Bone marrow (tissue), 2 donors: ENCODE measurements around the gene SLC23A1.
A peak's percentile ranks its signal among the peaks of the same experiment; 100 is the strongest.
"Not testable (repeated sequence)": the region's sequence is repeated elsewhere in the genome, so short reads cannot be mapped to it uniquely, and the experiment has no call there.

Experiments used
- DNase-seq, 2 donors: peaks; one replicate each; lab custom pipeline; 2025; lab: John Stamatoyannopoulos, UW

The SLC23A1 gene

DNA sequence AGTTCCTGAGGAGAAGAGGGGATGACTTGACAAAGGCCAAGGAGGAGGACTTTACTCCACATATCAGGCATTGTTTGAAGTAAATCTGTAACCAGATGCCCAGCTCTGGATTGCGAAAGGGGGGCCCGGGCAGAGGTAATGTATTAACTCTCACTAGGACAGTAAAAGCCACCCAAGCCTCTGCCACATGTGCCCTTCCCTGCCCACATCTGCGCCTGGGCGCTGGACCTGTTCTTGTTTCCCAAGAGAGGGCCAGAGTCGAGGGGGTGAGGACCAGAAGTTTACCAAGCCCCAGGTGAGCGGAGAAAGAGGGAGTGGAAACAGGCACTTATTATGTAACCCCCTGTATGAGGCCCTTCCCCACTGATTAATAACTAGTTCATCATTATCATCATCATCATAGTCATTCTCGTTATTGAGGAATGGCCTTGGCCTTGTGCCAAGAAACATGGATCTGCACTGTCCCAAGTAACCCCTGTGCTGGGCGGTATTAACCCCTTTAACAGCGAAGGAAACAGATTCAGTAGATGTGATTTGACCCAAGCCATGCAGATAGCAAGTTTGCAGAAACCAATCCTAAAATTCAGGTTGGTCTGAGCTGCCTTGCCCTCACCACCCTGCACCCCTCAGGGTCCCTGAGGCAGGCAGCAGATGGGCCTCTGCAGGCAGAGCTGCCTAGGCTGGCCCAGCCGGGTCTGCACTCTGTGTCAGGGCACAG, at the start of gene SLC23A1:
SLC23A1 (minus strand) TSS at position 23 of the 718 bp plus-strand sequence. CDS start 44 bp downstream, outside the sequence.
- DNase-seq, result no peak

DNA sequence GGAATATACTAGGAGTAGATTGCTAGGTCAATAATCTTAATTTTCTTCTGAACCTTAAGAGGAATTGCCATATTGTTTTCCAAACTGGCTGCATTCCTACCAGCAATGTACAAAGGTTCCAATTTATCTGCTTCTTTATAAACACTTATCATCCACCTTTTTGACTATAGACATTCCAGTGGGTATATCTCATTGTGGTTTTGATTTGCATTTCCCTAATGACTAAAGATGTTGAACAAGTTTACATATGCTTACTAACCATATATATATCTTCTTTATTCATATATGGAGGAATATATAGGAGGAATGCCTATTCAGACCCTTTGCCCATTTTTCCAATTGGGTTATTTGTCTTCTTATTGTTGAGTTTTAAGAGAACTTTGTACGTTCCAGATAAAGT, 48.6 kb upstream of the SLC23A1 start:
- DNase-seq, result no peak

DNA sequence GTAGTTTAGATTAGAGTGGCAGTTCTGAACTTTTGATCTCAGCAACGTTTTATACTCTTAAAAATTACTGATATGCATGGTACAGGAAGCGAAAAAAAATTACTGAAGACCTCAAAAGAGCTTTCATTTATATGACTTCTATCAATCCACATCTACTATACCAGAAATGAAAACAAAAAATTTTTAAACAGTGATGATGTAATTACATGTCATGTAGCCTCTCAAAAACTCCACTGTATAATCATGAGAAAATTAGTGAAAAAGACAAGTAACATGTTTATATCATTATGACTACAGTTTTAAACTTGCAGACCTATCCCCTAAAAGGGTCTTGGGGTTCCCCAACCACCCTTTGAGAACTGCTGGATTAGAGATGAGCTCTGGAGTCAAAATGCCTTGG, 46.9 kb upstream of the SLC23A1 start:
- no peak for DNase-seq

DNA sequence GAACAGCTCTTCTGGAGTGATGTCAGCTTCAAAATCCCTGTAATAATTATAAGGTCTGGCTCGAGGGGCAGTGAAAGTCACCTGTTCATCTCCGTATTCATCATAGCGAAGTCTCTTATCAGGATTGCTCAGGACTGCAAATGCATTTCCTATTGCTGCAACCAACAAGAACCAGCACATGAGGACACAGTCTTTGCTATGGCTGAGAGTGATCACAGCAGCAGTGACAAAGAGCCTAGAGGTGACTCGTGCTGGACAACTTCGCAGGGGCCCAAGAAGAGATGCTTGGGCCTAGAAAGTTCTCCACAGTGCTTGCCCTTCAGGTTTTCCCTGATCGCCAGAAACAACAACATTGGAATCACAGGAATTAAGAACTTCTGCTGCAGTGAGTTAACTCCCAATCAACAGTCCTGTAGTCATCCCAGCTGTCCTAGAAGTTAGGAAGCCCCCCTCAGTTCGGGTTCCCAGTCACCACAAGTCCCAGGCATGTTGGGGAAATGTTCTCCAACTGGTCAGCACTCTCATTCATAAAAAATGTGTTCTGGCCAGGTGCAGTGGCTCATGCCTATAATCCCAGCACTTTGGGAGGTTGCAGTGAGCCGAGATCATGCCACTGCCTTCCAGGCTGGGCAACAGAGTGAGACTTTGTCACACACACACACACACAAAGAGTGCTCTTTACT, 43.2 kb upstream of the SLC23A1 start:
- no peak for DNase-seq

DNA sequence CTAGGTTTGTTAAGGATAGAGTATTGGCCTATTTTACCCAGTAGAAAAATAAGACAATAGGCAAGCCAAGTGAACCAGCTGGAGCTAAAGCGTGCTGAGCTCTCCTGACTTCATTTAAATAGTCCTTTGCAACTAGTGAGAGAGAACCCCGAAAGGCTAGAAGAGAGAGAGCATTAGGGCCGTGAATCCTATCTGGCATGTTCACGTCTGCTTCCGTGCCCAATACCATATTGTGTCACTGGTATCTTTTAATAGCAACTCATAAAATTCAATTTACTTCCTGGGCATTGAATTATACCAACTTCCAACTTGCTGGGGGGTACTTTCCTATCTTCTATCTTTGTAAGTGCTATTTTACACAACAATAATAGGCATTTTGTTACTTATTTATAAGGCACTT, 42.4 kb upstream of the SLC23A1 start:
- DNase-seq, result no peak

DNA sequence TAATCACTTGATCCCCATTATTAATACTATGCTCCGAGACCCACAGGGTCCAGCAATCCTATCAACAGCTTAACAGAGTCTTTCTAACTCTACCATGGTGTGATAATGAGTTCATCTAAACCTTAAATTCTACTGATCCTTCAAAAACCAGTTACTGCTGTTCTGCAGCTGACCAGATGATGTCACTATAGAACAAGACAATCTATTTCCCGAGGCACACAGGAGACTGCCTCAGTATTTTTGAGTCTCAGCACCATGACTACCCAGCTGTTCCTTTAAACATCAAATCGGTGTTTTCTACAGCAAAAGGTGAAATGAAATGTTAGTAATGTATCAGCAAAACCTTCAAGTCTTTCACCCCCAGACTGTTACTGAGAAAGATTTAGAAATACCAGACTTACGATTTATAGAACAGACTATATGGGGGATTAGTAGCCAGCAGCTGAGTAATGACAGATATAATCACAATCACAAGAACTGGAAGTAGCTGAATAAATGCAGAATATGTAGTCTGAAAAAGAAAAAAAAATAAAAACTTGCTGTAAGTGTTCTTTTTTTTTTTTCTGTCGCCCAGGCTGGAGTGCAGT, 39.3 kb upstream of the SLC23A1 start:
- DNase-seq, result peak in 1 of 2 donors; percentile 78

DNA sequence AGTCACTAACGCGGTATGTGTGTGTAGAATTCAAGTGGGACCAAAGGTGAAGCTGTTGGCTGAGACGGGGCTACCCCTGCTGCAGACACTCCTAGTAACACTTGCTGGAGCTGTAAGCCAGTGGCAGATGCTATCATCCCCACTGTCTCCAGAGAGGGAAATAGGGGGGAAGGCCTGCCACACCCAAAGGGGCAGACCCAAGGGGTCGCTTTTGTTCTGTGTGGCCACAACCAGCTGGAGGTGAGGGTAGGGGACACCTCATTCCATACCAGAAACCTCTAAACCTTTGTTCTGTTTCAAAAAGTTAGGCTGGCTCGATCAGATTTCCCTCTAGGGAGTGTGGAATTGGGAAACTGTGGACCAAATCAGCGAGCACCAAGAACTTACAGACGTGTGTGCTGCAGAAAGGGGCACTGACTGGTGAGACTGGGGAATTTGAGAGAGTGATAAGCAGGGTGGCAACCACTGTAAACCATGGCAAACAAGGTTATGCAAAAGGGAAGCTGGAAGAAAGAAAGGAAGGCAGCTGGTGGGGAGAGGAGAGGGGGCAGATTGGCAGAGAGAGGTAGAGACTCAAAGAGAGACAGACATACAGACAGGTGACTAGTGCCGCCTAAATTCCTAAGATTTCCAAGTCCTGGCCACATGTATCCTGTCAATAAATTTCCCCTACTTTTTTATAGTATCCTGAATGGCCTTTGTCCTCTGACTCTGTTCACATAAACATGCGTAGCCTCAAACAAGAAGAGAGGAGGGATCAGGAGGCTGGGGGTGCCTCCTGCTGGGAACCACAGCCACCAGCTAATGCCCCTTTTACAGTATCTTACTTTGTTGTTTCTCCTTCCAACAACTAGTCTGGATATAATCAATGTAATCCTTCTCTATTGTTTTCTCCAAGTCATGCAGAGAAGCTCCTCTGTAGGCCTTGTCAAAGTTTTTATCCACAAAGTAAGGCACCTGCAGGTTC, 36.4 kb upstream of the SLC23A1 start:
- DNase-seq, result peak in 1 of 2 donors; percentile 21

DNA sequence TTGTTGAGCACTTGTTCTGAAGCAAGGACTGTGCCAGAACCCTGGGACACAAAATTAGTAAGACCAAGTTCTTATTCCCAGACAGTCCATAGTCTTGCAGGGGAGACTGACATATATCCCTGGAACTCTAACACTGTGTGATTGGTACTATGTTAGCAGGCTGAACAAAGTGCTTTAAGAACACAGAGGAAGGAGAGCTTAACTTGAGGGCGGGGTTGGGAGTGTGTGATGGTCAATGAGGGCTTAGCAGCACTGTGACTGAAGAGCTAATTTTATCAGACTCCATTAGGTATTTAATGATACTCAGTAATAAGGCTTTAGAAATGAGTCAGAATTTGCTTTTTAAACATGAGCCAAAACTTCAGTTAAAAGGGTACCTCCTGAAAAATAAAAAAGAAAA, 35.7 kb upstream of the SLC23A1 start:
- DNase-seq, result no peak

DNA sequence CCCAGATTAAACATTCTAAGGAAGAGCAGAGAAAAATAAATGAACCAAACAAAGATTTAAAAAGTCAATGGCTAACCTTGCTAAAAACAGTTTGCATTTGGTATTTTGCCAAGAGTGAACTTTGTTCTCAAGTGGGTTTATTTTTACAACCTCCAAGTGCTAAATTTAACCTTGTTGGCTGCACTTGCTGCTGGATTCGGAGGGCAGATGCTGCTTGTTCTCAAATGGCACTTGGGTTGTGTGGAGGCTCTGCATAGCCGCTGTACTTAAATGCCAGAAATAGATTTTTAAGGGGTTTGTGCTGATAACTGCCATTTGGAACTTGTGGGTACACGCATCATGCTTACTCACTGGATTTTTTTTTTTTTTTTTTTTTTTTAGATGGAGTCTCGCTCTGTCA, 34.1 kb upstream of the SLC23A1 start:
- peak in 1 of 2 donors; percentile 64 for DNase-seq

DNA sequence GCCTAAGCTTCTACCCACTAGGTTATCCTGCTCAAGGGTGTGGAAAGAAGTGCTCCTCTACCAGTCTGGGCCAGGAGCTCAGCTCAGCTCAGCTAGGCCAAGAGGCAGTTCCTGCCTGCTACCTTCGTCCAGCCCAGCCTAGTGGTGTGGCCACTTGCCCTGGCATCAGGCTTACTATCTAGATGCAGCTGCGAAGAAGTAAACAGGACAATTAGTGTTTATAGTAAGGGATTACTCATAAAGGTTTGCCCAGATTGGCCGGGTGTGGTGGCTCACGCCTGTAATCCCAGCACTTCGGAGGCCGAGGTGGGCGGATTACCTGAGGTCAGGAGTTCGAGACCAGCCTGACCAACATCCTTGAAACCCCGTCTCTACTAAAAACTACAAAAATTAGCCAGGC, 33.6 kb upstream of the SLC23A1 start:
- no peak for DNase-seq

DNA sequence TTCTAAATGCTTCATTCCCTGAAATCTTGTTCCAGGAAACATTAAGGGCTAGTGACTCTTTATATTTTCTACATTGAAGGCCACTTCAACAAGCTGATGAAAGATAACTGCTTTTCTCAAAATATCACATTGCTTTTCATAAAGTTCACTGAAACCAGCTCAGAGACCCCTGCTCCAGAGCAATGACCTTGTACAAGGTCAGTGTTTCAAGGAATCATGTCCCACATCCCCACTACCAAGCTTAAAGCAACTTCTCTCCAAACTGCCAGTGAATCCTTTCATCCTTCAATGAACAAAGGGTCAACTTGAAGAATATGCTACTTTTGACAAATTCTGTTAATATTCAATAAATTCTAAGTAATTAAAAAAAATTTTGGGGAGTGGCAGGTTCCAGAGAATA, 32.8 kb upstream of the SLC23A1 start:
- no peak for DNase-seq

DNA sequence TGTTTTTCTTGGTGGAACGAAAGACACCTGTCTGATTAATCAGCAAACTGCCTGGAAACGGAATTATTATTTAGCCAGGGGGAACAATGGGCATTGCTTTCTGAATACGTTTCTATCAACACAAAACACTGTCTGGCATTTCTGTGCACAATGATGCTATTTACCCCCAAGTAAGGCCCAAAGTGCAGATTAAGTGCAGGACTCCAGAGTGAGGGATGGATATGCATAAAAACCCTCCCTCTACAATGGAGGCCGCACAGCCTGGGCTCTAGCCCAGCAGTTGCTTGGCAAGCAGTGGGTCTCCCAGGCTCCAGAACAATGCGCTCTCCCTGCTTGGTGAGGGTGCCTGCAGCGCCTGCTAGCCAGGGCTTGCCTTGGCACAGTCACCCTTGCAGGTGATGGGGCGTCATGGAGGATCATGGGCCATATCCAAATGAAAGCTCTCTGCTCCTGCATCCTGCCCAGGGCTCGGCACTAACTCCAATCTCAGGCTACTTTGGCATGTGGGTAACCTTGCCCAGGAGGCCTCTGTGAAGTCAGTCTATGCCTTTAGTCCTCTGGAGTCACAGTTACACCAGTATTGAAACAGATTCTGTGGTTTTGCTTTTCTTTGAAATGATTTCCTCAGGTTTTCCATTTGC, 32.2 kb upstream of the SLC23A1 start:
- no peak for DNase-seq

DNA sequence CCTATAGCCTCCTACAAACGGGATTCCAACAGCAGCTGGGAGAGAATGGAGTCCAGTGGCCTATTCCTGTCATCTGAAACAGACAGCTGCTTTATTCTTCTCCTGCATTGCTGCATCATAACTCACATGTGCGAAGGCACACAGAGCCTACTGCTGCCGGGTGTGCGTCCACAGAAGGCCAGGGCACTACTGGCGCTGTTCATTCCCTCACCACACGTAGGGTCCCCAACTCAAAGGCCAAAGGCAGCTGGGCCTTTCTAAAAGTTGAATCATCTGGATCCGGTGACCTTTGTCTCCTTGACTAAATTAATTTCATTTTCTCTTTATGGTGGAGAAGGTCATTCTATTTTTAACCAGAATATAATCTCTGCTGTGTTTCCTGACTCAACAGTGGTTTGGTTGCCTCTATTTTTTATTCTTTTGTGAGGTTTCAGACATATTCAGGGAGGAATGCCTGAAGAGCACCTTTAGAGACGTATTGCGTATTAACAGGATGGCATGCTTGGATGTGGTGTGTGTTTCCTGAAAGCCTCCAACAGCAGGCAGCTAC, 31.6 kb upstream of the SLC23A1 start:
- DNase-seq, result no peak

DNA sequence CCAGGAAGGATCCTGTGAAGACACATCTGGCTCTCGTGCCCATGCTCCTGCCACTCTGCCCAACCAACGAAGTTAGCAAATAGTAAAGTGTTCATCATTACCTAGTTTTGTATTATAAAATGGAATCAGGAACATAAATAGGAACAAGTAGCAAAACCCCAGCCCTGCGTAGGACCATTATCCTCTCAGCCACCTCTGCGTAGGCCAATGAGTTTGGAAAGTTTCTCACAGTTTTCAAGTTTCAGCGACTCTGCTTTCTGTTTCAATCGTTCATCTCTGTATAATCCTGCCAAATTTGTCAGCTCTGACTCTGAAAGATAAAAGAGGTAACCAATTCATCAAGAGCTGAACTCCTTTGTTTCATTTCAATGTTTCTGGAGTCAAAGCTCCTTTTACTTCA, 30.9 kb upstream of the SLC23A1 start:
- DNase-seq, result no peak

DNA sequence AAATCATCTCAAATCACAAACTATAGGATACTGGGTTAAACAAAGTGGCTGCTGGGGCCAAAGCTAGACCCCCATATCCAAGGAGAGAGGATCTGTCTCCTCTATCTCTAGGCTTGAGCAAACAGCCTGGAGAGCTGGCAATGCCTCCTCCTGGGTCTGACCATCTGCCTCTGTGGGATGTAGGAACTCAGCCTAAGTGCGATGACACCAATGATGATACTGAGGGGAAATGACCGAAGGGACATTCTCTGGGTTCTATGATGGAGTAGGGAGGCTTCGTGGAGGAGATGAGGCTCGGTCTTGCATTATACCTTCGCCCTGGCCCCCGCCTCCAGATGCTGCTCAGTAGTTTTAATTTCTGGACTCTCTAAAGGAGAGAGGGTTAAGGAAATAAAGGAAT, 30.1 kb upstream of the SLC23A1 start:
- no peak for DNase-seq

DNA sequence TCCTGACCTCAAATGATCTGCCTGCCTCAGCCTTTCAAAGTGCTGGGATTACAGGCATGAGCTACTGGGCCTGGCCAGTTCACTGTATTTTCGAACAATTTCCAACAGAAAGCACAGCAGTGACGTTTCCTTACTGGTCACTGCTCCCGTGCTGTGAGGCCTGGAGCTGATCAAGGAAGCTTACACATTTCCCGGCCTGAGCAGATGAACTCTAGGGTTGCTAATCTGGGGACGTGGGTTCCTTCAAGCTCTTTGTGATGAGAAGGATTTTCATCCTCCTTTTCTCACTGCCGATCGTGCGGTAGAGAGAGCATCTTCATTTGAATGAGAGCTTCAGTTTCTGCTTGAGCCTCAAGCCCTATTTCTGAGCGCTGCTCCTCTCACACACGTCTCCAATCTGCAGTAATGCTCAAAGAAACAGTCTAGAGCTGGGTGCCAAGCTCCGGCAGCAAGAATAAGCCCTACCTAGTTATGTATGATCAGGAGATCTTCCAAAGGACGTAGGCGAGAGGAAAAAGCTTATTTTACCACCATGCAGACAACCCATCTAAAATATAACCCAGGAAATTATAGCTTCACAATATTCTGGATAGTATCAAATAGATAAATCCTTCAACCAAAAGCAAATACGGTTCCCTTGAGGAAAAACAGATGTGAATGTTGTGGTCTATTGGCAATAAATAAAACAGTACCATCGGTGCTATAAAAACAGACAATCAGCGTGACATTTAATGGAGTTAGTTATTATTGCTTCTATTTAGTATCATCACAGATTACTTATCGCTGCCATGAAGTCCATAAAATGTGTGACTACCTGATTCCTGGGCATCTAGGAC, 28.1 kb upstream of the SLC23A1 start:
- no peak for DNase-seq

DNA sequence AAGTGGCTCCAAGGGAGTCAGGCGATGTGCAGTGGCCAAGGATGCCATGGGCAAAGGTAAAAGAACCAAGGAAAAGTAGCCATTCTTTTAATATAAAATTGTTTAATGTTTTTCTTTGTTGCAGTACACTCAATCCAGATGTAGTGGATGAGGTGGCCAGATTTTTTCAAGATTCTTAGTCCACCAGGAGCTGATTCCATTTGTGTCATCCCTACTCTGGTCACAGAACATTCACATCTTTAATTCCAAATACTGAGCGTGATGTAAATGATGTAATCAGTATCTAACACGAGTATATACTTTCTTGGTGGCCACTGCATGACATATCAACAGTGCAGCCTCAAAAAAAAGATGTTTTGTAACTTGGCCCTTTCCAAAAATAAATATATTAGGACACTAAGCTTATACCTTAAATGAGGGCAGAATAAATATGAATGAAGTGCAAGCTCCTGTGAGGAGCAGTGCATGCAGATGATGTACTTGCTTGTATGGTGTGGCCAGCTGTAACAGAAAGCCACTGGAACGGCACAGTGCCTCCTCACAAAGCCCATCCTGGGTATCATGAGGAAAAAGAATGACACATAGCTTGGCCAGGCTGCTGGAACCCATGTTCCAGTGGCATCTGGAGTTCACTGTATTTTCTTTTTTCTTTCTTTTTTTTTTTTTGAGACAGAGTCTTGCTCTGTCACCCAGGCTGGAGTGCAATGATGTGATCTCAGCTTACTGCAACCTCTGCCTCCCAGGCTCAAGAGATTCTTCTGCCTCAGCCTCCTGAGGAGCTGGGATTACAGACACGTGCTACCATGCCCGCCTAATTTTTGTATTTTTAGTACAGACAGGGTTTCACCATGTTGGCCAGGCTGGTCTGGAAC, 27.3 kb upstream of the SLC23A1 start:
- no peak for DNase-seq

DNA sequence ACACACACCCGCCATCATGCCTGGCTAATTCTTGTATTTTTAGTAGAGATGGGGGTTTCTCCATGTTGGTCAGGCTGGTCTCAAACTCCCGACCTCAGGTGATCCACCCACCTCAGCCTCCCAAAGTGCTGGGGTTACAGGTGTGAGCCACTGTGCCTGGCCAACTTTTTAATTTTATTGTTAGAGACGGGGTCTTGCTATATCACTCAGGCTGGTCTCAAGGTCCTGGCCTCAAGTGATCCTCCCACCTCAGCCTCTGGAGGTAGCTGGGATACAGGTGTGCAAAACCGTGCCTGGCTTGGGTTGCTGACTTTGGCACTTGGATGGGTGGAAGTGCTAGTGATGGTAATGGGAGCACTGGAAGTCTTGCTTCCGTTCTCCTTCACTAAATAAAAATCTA, 26.0 kb upstream of the SLC23A1 start:
- not testable (repeated sequence) for DNase-seq

DNA sequence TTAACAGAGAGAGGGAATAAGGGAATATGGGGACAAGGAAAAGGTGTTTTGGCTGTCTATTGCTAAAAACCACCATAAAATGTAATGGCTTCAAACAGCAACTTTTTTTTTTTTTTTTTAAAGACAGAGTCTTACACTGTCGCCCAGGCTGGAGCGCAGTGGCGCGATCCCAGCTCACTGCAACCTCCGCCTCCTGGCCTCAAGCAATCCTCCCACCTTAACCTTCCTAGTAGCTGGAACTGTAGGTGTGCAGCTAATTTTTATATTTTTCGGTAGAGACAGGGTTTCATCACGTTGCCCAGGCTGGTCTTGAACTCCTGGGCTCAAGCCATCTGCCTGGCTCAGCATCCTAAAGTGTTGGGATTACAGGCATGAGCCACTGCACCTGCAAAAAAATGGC, 25.1 kb upstream of the SLC23A1 start:
- no peak for DNase-seq
